ENCODE results near the gene PDLIM7. TPM values are rescaled to one million over a fixed set of nuclear protein-coding genes. Genes with fewer than 3 reads are reported as not detected.
A peak's percentile ranks its signal among the peaks of the same experiment; 100 is the strongest.

The PDLIM7 gene
- total and polyA plus RNA-seq, 2 donors (not counting 3 experiments of a cell fraction or from before 2014, with no cell fraction given): 314 to 318 TPM

DNA sequence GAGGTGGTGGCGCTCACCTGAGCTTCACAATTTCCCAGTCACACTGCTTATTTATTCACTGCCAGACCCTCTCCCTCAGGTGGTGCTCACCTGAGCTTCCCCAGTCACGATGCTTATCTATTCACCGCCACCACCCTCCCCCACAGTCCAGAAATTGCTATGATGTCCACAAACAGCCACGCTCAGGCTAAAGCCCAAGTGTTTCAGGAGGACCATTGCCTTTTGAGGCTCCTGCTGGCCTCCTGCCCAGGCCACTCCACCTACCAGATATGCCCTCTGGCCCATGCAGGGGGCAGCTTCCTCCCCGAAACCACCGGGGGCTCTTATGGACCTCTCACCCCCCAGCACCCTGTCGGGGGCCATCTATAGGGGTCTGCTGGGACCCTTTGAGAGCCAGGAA, 4.6 kb downstream of the PDLIM7 start:
- dilution Hi-C loops (cut with MboI; ENCODE audit: extremely low pct_ligation_motif_present, low sequenced_read_pairs) (no loop called here), intact Hi-C loops (cut with micrococcal nuclease) (loop anchor here (10.0 kb wide), 2 partner anchors 622 to 958 kb away; partner anchors contain the start of genes N4BP3 and RNF44)
- DNase-seq (ENCODE audit: low read depth, low spot score): no peak
- BruUV-seq (replicated peaks): no TSS peak
- no peak for FAIRE-seq
- no peaks in the 10 kb centered on the region for H3K9me3 ChIP-seq (replicated peaks; ENCODE audit: control insufficient read depth, insufficient read depth, low read length)
- ChIA-PET POLR2A (interaction anchor here (1.4 to 1.8 kb wide), 2 partner anchors 14 to 16 kb away, joined by 3 to 10 read pairs; no protein-coding TSS in a partner anchor), CTCF (interaction anchor here (0.7 to 5.3 kb wide), 9 partner anchors 9 to 88 kb away, joined by 3 to 58 read pairs (median 4); partner anchors contain the start of gene DDX41)
- no peak overlapping the region for H3K4me2 ChIP-seq (ENCODE audit: insufficient read depth, low read length)
- no peaks in the 10 kb centered on the region for H3K9me1 ChIP-seq (replicated peaks; ENCODE audit: control insufficient read depth, extremely low read depth, insufficient read depth, low read length)
- TF ChIP-seq MAX (IDR thresholded peaks at IDR 0.05; ENCODE audit: insufficient read depth, insufficient read length) (no peak), GATA2 (IDR thresholded peaks at IDR 0.05; ENCODE audit: insufficient read depth, insufficient read length, low read depth, low read length) (no peak), POLR2A (IDR thresholded peaks at IDR 0.05; ENCODE audit: low read depth, low read length) (peak; percentile 3), MYC (IDR thresholded peaks at IDR 0.05; ENCODE audit: low read depth, low read length) (no peak), FOS (IDR thresholded peaks at IDR 0.05; ENCODE audit: borderline replicate concordance, insufficient read depth, low read length) (no peak), POLR2AphosphoS5 (IDR thresholded peaks at IDR 0.05; ENCODE audit: insufficient read depth, low read depth, low read length) (no peak), JUN (IDR thresholded peaks at IDR 0.05; ENCODE audit: borderline replicate concordance, insufficient read depth, insufficient read length, low read depth) (no peak), EZH2 (IDR thresholded peaks at IDR 0.05; ENCODE audit: borderline replicate concordance, low read depth, low read length, severe bottlenecking) (no peak), CTCF (IDR thresholded peaks at IDR 0.05; ENCODE audit: extremely low read depth in 1 of 2, insufficient read depth in 1 of 2, low read depth in 1 of 2, low read length in 2 of 2) (no peak)
- H3K4me1 ChIP-seq (ENCODE audit: control insufficient read depth, extremely low read depth, insufficient read depth, low read length): peaks cover 50% of the 10 kb centered on the region
- peak overlapping the region; percentile 93 for H3K9ac ChIP-seq (replicated peaks; ENCODE audit: extremely low read depth, insufficient read depth, low read length)
- H2AFZ ChIP-seq (ENCODE audit: low read depth, low read length): no peak overlapping the region
- no peaks in the 10 kb centered on the region for H3K27me3 ChIP-seq (ENCODE audit: control insufficient read depth in 2 of 2, insufficient read depth in 2 of 2, low read length in 2 of 2)
- H3K4me3 ChIP-seq (replicated peaks in 1 of 3; ENCODE audit: insufficient read depth in 1 of 3, low read depth in 1 of 3, low read length in 3 of 3): no peak overlapping the region
- H4K20me1 ChIP-seq (replicated peaks; ENCODE audit: control insufficient read depth, extremely low read depth, insufficient read depth, low read length): no peaks in the 10 kb centered on the region
- H3K27ac ChIP-seq (ENCODE audit: insufficient read depth, low read depth, low read length): peak overlapping the region; percentile 93
- peaks cover 46% of the 10 kb centered on the region for H3K79me2 ChIP-seq (ENCODE audit: control insufficient read depth, insufficient read depth, low read length)
- H3K36me3 ChIP-seq (ENCODE audit: control insufficient read depth in 2 of 2, extremely low read depth in 1 of 2, insufficient read depth in 2 of 2, low read length in 2 of 2): peaks cover 16 to 30% of the 10 kb centered on the region in 2 experiments
